BLaER1 treated with 17β-estradiol and CSF1 and Interleukin-3, amounts not matched to agents 10 nM and 100 nM (cell line): ENCODE data around the gene ASPSCR1.
A peak's percentile ranks its signal among the peaks of the same experiment; 100 is the strongest.

ENCODE experiments used
- H3K27ac ChIP-seq, 11 experiments: shearing (Covaris generic); formaldehyde crosslinking; 2 replicates each; pipeline ENCODE4 v1.8.1; 2022
- H3K27me3 ChIP-seq, 11 experiments: shearing (Covaris generic); formaldehyde crosslinking; 2 replicates each; pipeline ENCODE4 v1.8.1; 2022
- H3K36me3 ChIP-seq, 11 experiments: shearing (Covaris generic); formaldehyde crosslinking; 2 replicates each; pipeline ENCODE4 v1.8.1; 2022
- H3K4me1 ChIP-seq, 10 experiments: shearing (Covaris generic); formaldehyde crosslinking; 2 replicates each; pipeline ENCODE4 v1.8.1; 2022
- H3K4me2 ChIP-seq, 11 experiments: shearing (Covaris generic); formaldehyde crosslinking; 2 replicates each; pipeline ENCODE4 v1.8.1; 2022
- H3K4me3 ChIP-seq, 10 experiments: shearing (Covaris generic); formaldehyde crosslinking; 2 replicates each; pipeline ENCODE4 v1.8.1; 2022
- H3K9ac ChIP-seq, 11 experiments: shearing (Covaris generic); formaldehyde crosslinking; 2 replicates each; pipeline ENCODE4 v1.8.1; 2022
- H3K9me3 ChIP-seq, 11 experiments: shearing (Covaris generic); formaldehyde crosslinking; replicated peaks in 1 of 11; 2 replicates each; pipeline ENCODE4 v1.8.1; 2022
- H4K20me1 ChIP-seq, 11 experiments: shearing (Covaris generic); formaldehyde crosslinking; 2 replicates each; pipeline ENCODE4 v1.8.1; 2022
- Cebpa-rat ChIP-seq, 11 experiments: shearing (Covaris generic); IDR thresholded peaks; 2 replicates each; pipeline ENCODE4 v1.8.1; 2022

Gene ASPSCR1

GRCh38 chr17:81983011-81983638 lies 5.7 kb downstream of the ASPSCR1 start:
- no peak overlapping the region for H3K4me3 ChIP-seq
- H4K20me1 ChIP-seq = peaks cover 7 to 96% (median 71%) of the 10 kb centered on the region in 11 experiments; a peak in 20 of 22 replicates
- H3K4me2 ChIP-seq = peak overlapping the region; percentile 14 to 87 (median 53); a peak in 19 of 22 replicates
- H3K9me3 ChIP-seq = no peaks in the 10 kb centered on the region
- peaks cover 34 to 52% (median 49%) of the 10 kb centered on the region in 11 experiments for H3K27me3 ChIP-seq
- no peak overlapping the region for H3K27ac ChIP-seq
- H3K4me1 ChIP-seq = peaks cover 39 to 67% (median 59%) of the 10 kb centered on the region in 10 experiments
- no peak overlapping the region for H3K9ac ChIP-seq
- no peak for TF ChIP-seq Cebpa-rat (IDR thresholded peaks at IDR 0.05)
- H3K36me3 ChIP-seq = peaks cover 28 to 61% (median 44%) of the 10 kb centered on the region in 11 experiments

GRCh38 chr17:81983639-81984373 lies 6.4 kb downstream of the ASPSCR1 start:
- H3K4me2 ChIP-seq = peak overlapping the region; percentile 14 to 87 (median 52); a peak in 20 of 22 replicates
- no peaks in the 10 kb centered on the region for H3K9me3 ChIP-seq
- H3K27ac ChIP-seq = no peak overlapping the region
- peaks cover 33 to 67% (median 53%) of the 10 kb centered on the region in 10 experiments for H3K4me1 ChIP-seq
- TF ChIP-seq Cebpa-rat (IDR thresholded peaks at IDR 0.05) = no peak
- no peak overlapping the region for H3K9ac ChIP-seq
- no peak overlapping the region for H3K4me3 ChIP-seq
- peaks cover 29 to 46% (median 42%) of the 10 kb centered on the region in 11 experiments for H3K27me3 ChIP-seq
- H3K36me3 ChIP-seq = peaks cover 28 to 61% (median 44%) of the 10 kb centered on the region in 11 experiments
- peaks cover 7 to 96% (median 70%) of the 10 kb centered on the region in 11 experiments; a peak in 20 of 22 replicates for H4K20me1 ChIP-seq

- Histone ChIP-seq H3K9me3 (peaks cover 0 to 2% (median 0%) of the 10 kb centered on the region in 11 experiments; a peak in 3 of 22 replicates), H4K20me1 (peaks cover 7 to 96% (median 64%) of the 10 kb centered on the region in 11 experiments; a peak in 20 of 22 replicates), H3K4me2 (no peak overlapping the region), H3K36me3 (peaks cover 21 to 59% (median 36%) of the 10 kb centered on the region in 11 experiments), H3K4me1 (peaks cover 28 to 56% (median 44%) of the 10 kb centered on the region in 10 experiments), H3K4me3 (no peak overlapping the region), H3K27ac (no peak overlapping the region), H3K27me3 (peaks cover 25 to 35% (median 31%) of the 10 kb centered on the region in 11 experiments), H3K9ac (no peak overlapping the region)
- TF ChIP-seq Cebpa-rat (IDR thresholded peaks at IDR 0.05) = no peak
Observed at GRCh38 chr17:81984773-81985410, 7.5 kb downstream of the ASPSCR1 start.

GRCh38 chr17:81986606-81987005 lies 9.2 kb downstream of the ASPSCR1 start:
- peaks cover 9 to 19% (median 17%) of the 10 kb centered on the region in 11 experiments for H3K27me3 ChIP-seq
- no peak overlapping the region for H3K4me3 ChIP-seq
- no peak overlapping the region for H3K4me2 ChIP-seq
- peaks cover 11 to 43% (median 28%) of the 10 kb centered on the region in 10 experiments for H3K4me1 ChIP-seq
- H3K36me3 ChIP-seq = peaks cover 21 to 72% (median 47%) of the 10 kb centered on the region in 11 experiments
- no peak overlapping the region for H3K9ac ChIP-seq
- H4K20me1 ChIP-seq = peaks cover 13 to 96% (median 64%) of the 10 kb centered on the region in 11 experiments; a peak in 21 of 22 replicates
- no peak for TF ChIP-seq Cebpa-rat (IDR thresholded peaks at IDR 0.05)
- no peak overlapping the region for H3K27ac ChIP-seq
- H3K9me3 ChIP-seq = peaks cover 0 to 13% (median 5%) of the 10 kb centered on the region in 11 experiments; a peak in 8 of 22 replicates

- TF ChIP-seq Cebpa-rat (IDR thresholded peaks at IDR 0.05) = no peak
- Histone ChIP-seq H3K9ac (no peak overlapping the region), H3K27ac (no peak overlapping the region), H3K4me2 (peak overlapping the region in 4 of 11 experiments; percentile 2 to 14 (median 7); a peak in 2 of 22 replicates), H4K20me1 (peaks cover 20 to 96% (median 64%) of the 10 kb centered on the region in 11 experiments; a peak in 21 of 22 replicates), H3K27me3 (peaks cover 3 to 12% (median 10%) of the 10 kb centered on the region in 11 experiments), H3K9me3 (peaks cover 0 to 13% (median 5%) of the 10 kb centered on the region in 11 experiments; a peak in 8 of 22 replicates), H3K36me3 (peaks cover 21 to 72% (median 47%) of the 10 kb centered on the region in 11 experiments), H3K4me1 (peaks cover 9 to 43% (median 26%) of the 10 kb centered on the region in 10 experiments; a peak in 19 of 20 replicates), H3K4me3 (no peak overlapping the region)
Observed at GRCh38 chr17:81987161-81987770, 9.8 kb downstream of the ASPSCR1 start.

- H3K9me3 ChIP-seq = peaks cover 0 to 13% (median 5%) of the 10 kb centered on the region in 11 experiments; a peak in 8 of 22 replicates
- H3K27me3 ChIP-seq = peaks cover 0 to 6% (median 0%) of the 10 kb centered on the region in 11 experiments; a peak in 1 of 22 replicates
- TF ChIP-seq Cebpa-rat (IDR thresholded peaks at IDR 0.05) = no peak
- no peak overlapping the region for H3K27ac ChIP-seq
- H3K4me2 ChIP-seq = peak overlapping the region in 3 of 11 experiments; percentile 0 to 24 (median 15); a peak in 3 of 22 replicates
- H3K9ac ChIP-seq = no peak overlapping the region; a peak in 1 of 22 replicates
- no peak overlapping the region for H3K4me3 ChIP-seq
- peaks cover under 1 to 58% (median 22%) of the 10 kb centered on the region in 11 experiments; a peak in 16 of 22 replicates for H3K36me3 ChIP-seq
- H3K4me1 ChIP-seq = peaks cover 0 to 40% (median 19%) of the 10 kb centered on the region in 10 experiments; a peak in 11 of 20 replicates
- H4K20me1 ChIP-seq = peaks cover 36 to 99% (median 80%) of the 10 kb centered on the region in 11 experiments; a peak in 20 of 22 replicates
Observed at GRCh38 chr17:81990836-81991683, 13.6 kb downstream of the ASPSCR1 start.

- peaks cover 0 to 13% (median 5%) of the 10 kb centered on the region in 11 experiments; a peak in 8 of 22 replicates for H3K9me3 ChIP-seq
- H3K36me3 ChIP-seq = peaks cover 0 to 57% (median 16%) of the 10 kb centered on the region in 11 experiments; a peak in 16 of 22 replicates
- H3K4me2 ChIP-seq = peak overlapping the region in 3 of 11 experiments; percentile 0 to 24 (median 15); a peak in 4 of 22 replicates
- H3K27me3 ChIP-seq = peaks cover 0 to 6% (median 0%) of the 10 kb centered on the region in 11 experiments; a peak in 1 of 22 replicates
- H3K27ac ChIP-seq = no peak overlapping the region
- H3K9ac ChIP-seq = no peak overlapping the region; a peak in 1 of 22 replicates
- no peak for TF ChIP-seq Cebpa-rat (IDR thresholded peaks at IDR 0.05)
- peaks cover 29 to 96% (median 72%) of the 10 kb centered on the region in 11 experiments; a peak in 20 of 22 replicates for H4K20me1 ChIP-seq
- peaks cover 0 to 38% (median 19%) of the 10 kb centered on the region in 10 experiments; a peak in 11 of 20 replicates for H3K4me1 ChIP-seq
- H3K4me3 ChIP-seq = no peak overlapping the region
Observed at GRCh38 chr17:81991684-81992305, 14.4 kb downstream of the ASPSCR1 start.
